Sciatic nerve (tissue), 2 donors: Measurements from ENCODE around the gene ITGA7. TPM values are rescaled to one million over a fixed set of nuclear protein-coding genes. Genes with fewer than 3 reads are reported as not detected.

ENCODE experiments used
- ATAC-seq: fragments of 200-7000 bp; cut with Tn5 transposase; one replicate; pipeline ENCODE4 v1.9.1; 2020; ENCODE audit warnings: mild to moderate bottlenecking, moderate library complexity
- DNase-seq: peaks from one replicate; pipeline ENCODE4 v3.0.0-alpha.2; 2020; ENCODE audit warnings: low spot score
- intact Hi-C: fragments of 100-400 bp; cut with DNase I; formaldehyde crosslinking; loops from one replicate; pipeline ENCODE4 v1.14.2; 2022
- total RNA-seq: library from RNA; stranded (reverse); fragmentation: NEBNext Ultra II Directional; extraction: Animal tissue kit (Norgen Biotek cat#: 25700); gene quantifications from one replicate; pipeline ENCODE4 v1.2.1, GENCODE V29; 2021
- donor health status: DM: no; HTN: no; CAD: no.
- donor health status: DM: no; HTN: no; CAD: no.

The ITGA7 gene
- total RNA-seq, 1 donor from 2014 or later = 307 TPM

- no peak for ATAC-seq
- intact Hi-C loops = no loop called here
- DNase-seq = no peak
Observed at GRCh38 chr12:55704824-55705718, 2.6 kb downstream of the ITGA7 start.

GRCh38 chr12:55703901-55704761 lies 3.6 kb downstream of the ITGA7 start:
- DNase-seq (no peak), ATAC-seq (peak; percentile 3)
- intact Hi-C loops = no loop called here

GRCh38 chr12:55703288-55703687 lies 4.4 kb downstream of the ITGA7 start:
- peak; percentile 33 for ATAC-seq
- DNase-seq = no peak
- intact Hi-C loops = no loop called here

- ATAC-seq (no peak), DNase-seq (no peak)
- intact Hi-C loops = no loop called here
Observed at GRCh38 chr12:55702861-55703260, 4.8 kb downstream of the ITGA7 start.

GRCh38 chr12:55700255-55701018 lies 7.3 kb downstream of the ITGA7 start:
- DNase-seq (no peak), ATAC-seq (no peak)
- intact Hi-C loops = no loop called here

GRCh38 chr12:55699471-55700055 lies 8.1 kb downstream of the ITGA7 start:
- ATAC-seq (no peak), DNase-seq (peak; percentile 42)
- intact Hi-C loops = no loop called here

- ATAC-seq (no peak), DNase-seq (peak; percentile 43)
- intact Hi-C loops = no loop called here
Observed at GRCh38 chr12:55698965-55699364, 8.7 kb downstream of the ITGA7 start.

GRCh38 chr12:55698241-55698955 lies 9.3 kb downstream of the ITGA7 start:
- DNase-seq = peak; percentile 51
- intact Hi-C loops = no loop called here
- ATAC-seq = no peak

- DNase-seq (peak; percentile 26), ATAC-seq (no peak)
- intact Hi-C loops = no loop called here
Observed at GRCh38 chr12:55697686-55698085, 10.0 kb downstream of the ITGA7 start.

- no peak for ATAC-seq
- intact Hi-C loops = no loop called here
- peak; percentile 49 for DNase-seq
Observed at GRCh38 chr12:55696796-55697462, 10.8 kb downstream of the ITGA7 start.

- peak; percentile 28 for DNase-seq
- intact Hi-C loops = no loop called here
- ATAC-seq = no peak
Observed at GRCh38 chr12:55696141-55696540, 11.6 kb downstream of the ITGA7 start.

GRCh38 chr12:55695349-55695748 lies 12.4 kb downstream of the ITGA7 start:
- intact Hi-C loops = no loop called here

GRCh38 chr12:55694651-55695050 lies 13.1 kb downstream of the ITGA7 start:
- ATAC-seq (no peak), DNase-seq (peak; percentile 33)
- intact Hi-C loops = no loop called here

More at GRCh38 chr12:55695349-55695748, 12.4 kb downstream of the ITGA7 start:
- ATAC-seq = no peak
- DNase-seq = peak; percentile 48

- no peak for ATAC-seq
- intact Hi-C loops = no loop called here
- DNase-seq = peak; percentile 49
Observed at GRCh38 chr12:55694188-55694515, 13.6 kb downstream of the ITGA7 start.

GRCh38 chr12:55693323-55694187 lies 14.1 kb downstream of the ITGA7 start:
- ATAC-seq = no peak
- intact Hi-C loops = no loop called here
- peak; percentile 25 for DNase-seq

- peak; percentile 31 for DNase-seq
- intact Hi-C loops = no loop called here
- no peak for ATAC-seq
Observed at GRCh38 chr12:55692631-55693322, 14.9 kb downstream of the ITGA7 start.
